Astrocyte (in vitro differentiated cells and primary cell): ENCODE measurements around the gene ANO8. TPM values are rescaled to one million over a fixed set of nuclear protein-coding genes. Genes with fewer than 3 reads are reported as not detected.
"Not testable (repeated sequence)": the region's sequence is repeated elsewhere in the genome, so short reads cannot be mapped to it uniquely, and the experiment has no call there.

ENCODE experiments used
- DNase-seq: peaks from one replicate; pipeline ENCODE4 v3.0.0-alpha.2; 2010; ENCODE audit warnings: low read depth
- FAIRE-seq: peaks from 2 replicates; lab custom pipeline; 2011; peaks lifted over from hg19 to GRCh38; lab: Jason Lieb, UNC
- H2AFZ ChIP-seq: 2 replicates; pipeline ENCODE4 v1.6.0; 2012; ENCODE audit warnings: low read depth, low read length, inconsistent platforms
- H3K27ac ChIP-seq: 2 replicates; pipeline ENCODE4 v1.5.1; 2011; ENCODE audit warnings: low read depth, low read length, inconsistent platforms
- H3K27me3 ChIP-seq: 2 replicates; pipeline ENCODE4 v1.6.0; 2011; ENCODE audit warnings: low read length, inconsistent platforms; ENCODE audit not compliant: insufficient read depth
- H3K36me3 ChIP-seq: 2 replicates; pipeline ENCODE4 v1.5.1; 2011; ENCODE audit warnings: low read length, inconsistent platforms; ENCODE audit not compliant: insufficient read depth
- H3K4me1 ChIP-seq: 2 replicates; pipeline ENCODE4 v1.5.1; 2011; ENCODE audit warnings: low read length, inconsistent platforms; ENCODE audit not compliant: insufficient read depth
- H3K4me2 ChIP-seq: 2 replicates; pipeline ENCODE4 v1.6.0; 2012; ENCODE audit warnings: low read length, inconsistent platforms
- H3K4me3 ChIP-seq: 2 replicates; pipeline ENCODE4 v1.5.1; 2011; ENCODE audit warnings: low read depth, mild to moderate bottlenecking, low read length, inconsistent platforms; ENCODE audit not compliant: insufficient read depth
- H3K79me2 ChIP-seq: 2 replicates; pipeline ENCODE4 v1.6.0; 2012; ENCODE audit warnings: mild to moderate bottlenecking, low read length, inconsistent platforms; ENCODE audit not compliant: insufficient read depth
- H3K9ac ChIP-seq: 2 replicates; pipeline ENCODE4 v1.6.0; 2012; ENCODE audit warnings: mild to moderate bottlenecking, low read length, inconsistent platforms
- H3K9me3 ChIP-seq: 2 replicates; pipeline ENCODE4 v1.5.1; 2012; ENCODE audit warnings: low read depth, mild to moderate bottlenecking, low read length, inconsistent platforms; ENCODE audit not compliant: insufficient read depth
- H4K20me1 ChIP-seq: 2 replicates; pipeline ENCODE4 v1.6.0; 2012; ENCODE audit warnings: low read length, inconsistent platforms; ENCODE audit not compliant: insufficient read depth
- H3K27ac Mint-ChIP-seq: one replicate; pipeline ENCODE4 v1.8.0; 2021; ENCODE audit warnings: mild to moderate bottlenecking, mixed read lengths; ENCODE audit not compliant: unreplicated experiment
- H3K27me3 Mint-ChIP-seq: one replicate; pipeline ENCODE4 v1.8.0; 2021; ENCODE audit warnings: low read depth, mixed read lengths; ENCODE audit not compliant: unreplicated experiment
- H3K36me3 Mint-ChIP-seq: one replicate; pipeline ENCODE4 v1.8.0; 2021; ENCODE audit warnings: low read depth, mixed read lengths; ENCODE audit not compliant: unreplicated experiment
- H3K4me1 Mint-ChIP-seq: one replicate; pipeline ENCODE4 v1.8.0; 2021; ENCODE audit warnings: low read depth, mixed read lengths; ENCODE audit not compliant: unreplicated experiment
- H3K4me3 Mint-ChIP-seq: one replicate; pipeline ENCODE4 v1.8.0; 2021; ENCODE audit warnings: mild to moderate bottlenecking, moderate library complexity, mixed read lengths; ENCODE audit not compliant: unreplicated experiment
- H3K9me3 Mint-ChIP-seq: one replicate; pipeline ENCODE4 v1.8.0; 2021; ENCODE audit warnings: mild to moderate bottlenecking, mixed read lengths; ENCODE audit not compliant: unreplicated experiment
- EZH2 ChIP-seq: IDR thresholded peaks from 2 replicates; pipeline ENCODE4 v1.6.1; 2012; ENCODE audit warnings: mild to moderate bottlenecking, low read length, inconsistent platforms; ENCODE audit not compliant: insufficient read depth
- total RNA-seq: library from RNA; stranded (reverse); gene quantifications from 2 replicates; pipeline ENCODE4 v1.2.1, GENCODE V29; 2021
- TF ChIP-seq, protein P1 (sequence below): IDR thresholded peaks from 2 replicates; pipeline ENCODE4 v1.5.1; 2011; ENCODE audit warnings: low read depth, mild to moderate bottlenecking, inconsistent platforms, low read length, moderate library complexity; ENCODE audit not compliant: insufficient read depth

ANO8 gene
- total RNA-seq, 1 donor from 2014 or later: 8.1 TPM

DNA sequence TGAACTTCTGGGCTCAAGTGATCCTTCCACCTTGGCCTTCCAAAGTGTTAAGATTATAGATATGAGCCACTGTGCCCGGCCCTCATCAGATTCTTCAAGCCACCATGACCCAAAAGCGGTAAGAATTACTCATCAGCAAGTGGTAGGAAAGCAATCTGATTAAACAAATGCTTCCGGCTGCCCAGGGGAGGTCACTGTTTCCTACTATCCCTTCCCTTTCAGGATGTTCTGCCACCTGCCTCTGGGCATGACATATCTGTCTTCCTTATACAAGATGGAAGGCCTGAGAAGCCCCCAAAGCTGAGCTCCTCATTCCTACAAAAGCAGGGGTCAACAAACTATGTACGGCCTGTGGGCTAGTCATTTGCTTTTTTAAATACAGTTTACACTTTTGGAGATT lies 38.4 kb downstream of the ANO8 start:
- H3K27ac Mint-ChIP-seq: peak overlapping the region; percentile 62
- FAIRE-seq (no peak), DNase-seq (peak; percentile 31)
- H3K4me3 ChIP-seq: no peak overlapping the region
- no peaks in the 10 kb centered on the region for H3K27me3 Mint-ChIP-seq
- H3K4me2 ChIP-seq: no peak overlapping the region
- no peaks in the 10 kb centered on the region for H3K36me3 ChIP-seq
- peaks cover 1% of the 10 kb centered on the region for H3K9me3 Mint-ChIP-seq
- no peak overlapping the region for H2AFZ ChIP-seq
- no peak overlapping the region for H3K4me3 Mint-ChIP-seq
- H3K79me2 ChIP-seq: no peaks in the 10 kb centered on the region
- H3K36me3 Mint-ChIP-seq: peaks cover 5% of the 10 kb centered on the region
- no peak overlapping the region for H3K9ac ChIP-seq
- H3K27ac ChIP-seq: no peak overlapping the region
- peaks cover 2% of the 10 kb centered on the region for H3K4me1 Mint-ChIP-seq
- no peaks in the 10 kb centered on the region for H4K20me1 ChIP-seq
- no peaks in the 10 kb centered on the region for H3K9me3 ChIP-seq
- peaks cover 5% of the 10 kb centered on the region for H3K4me1 ChIP-seq
- no peaks in the 10 kb centered on the region for H3K27me3 ChIP-seq
- no peak for TF ChIP-seq EZH2
- TF ChIP-seq, protein P1, sequence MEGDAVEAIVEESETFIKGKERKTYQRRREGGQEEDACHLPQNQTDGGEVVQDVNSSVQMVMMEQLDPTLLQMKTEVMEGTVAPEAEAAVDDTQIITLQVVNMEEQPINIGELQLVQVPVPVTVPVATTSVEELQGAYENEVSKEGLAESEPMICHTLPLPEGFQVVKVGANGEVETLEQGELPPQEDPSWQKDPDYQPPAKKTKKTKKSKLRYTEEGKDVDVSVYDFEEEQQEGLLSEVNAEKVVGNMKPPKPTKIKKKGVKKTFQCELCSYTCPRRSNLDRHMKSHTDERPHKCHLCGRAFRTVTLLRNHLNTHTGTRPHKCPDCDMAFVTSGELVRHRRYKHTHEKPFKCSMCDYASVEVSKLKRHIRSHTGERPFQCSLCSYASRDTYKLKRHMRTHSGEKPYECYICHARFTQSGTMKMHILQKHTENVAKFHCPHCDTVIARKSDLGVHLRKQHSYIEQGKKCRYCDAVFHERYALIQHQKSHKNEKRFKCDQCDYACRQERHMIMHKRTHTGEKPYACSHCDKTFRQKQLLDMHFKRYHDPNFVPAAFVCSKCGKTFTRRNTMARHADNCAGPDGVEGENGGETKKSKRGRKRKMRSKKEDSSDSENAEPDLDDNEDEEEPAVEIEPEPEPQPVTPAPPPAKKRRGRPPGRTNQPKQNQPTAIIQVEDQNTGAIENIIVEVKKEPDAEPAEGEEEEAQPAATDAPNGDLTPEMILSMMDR: no peak

DNA sequence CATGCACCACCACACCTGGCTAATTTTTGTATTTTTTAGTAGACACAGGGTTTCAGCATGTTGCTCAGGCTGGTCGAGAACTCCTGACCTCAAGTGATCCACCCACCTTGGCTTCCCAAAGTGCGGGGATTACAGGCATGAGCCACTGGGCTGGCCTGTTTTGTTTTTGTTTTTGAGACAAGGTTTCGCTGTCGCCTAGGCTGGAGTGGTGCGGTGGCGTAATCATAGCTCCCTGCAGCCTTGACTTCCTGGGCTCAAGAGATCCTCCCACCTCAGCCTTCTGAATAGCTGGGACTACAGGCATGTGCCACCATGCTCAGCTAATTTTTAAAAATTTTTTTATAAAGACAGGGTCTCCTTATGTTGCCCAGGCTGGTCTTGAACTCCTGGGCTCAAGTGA lies 39.1 kb downstream of the ANO8 start:
- not testable (repeated sequence) for DNase-seq, H3K4me3 ChIP-seq, H3K9me3 ChIP-seq, H3K36me3 ChIP-seq, H3K9ac ChIP-seq, H2AFZ ChIP-seq, H4K20me1 ChIP-seq, H3K27ac ChIP-seq, H3K27me3 ChIP-seq, H3K27me3 Mint-ChIP-seq, FAIRE-seq, H3K4me1 ChIP-seq, H3K4me2 ChIP-seq, H3K4me3 Mint-ChIP-seq, H3K79me2 ChIP-seq, H3K27ac Mint-ChIP-seq, H3K9me3 Mint-ChIP-seq, H3K4me1 Mint-ChIP-seq, H3K36me3 Mint-ChIP-seq

DNA sequence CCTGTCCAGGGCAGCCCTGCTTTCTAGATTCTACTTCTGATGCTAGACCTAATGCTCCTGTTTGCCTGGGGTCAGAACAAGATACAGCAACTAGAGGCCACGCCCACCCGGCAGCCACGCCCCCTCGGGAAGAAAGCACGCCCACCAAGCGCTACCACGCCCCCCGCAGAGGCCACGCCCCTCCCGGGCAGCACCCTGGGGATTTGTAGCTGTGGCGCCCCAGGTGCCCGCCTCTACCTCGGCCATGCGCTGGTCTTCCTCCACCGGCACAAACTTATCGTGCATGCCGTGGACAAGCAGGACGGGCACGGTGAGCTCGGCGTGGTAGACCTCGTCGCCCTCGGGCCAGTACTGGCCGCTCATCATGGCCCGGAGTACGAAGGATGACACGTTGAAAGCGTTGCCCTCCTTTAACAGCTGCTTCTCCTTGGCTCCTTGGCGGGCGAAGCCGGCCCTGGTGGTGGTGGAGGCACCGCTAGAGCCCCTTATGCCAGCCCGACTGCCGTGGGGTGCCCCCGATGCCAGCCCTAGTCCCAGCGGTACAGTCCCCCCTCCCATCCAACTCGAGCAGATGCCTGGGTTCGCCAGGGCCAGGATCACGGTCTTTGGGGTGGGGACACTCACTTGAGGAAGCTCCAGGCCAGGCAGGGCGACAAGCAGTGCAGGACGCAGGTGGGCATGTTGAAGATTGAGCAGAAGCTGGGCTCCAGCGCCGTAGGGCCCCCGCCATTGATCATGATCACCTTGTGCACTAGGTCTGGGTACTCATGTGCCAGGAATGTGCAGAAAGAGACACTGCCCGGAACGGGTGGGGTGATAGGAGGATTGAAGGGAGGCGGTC lies 40.4 kb downstream of the ANO8 start:
- H3K9me3 ChIP-seq: no peaks in the 10 kb centered on the region
- no peak overlapping the region for H3K4me3 ChIP-seq
- Mint-ChIP-seq H3K4me3 (no peak overlapping the region), H3K27me3 (no peaks in the 10 kb centered on the region), H3K36me3 (peaks cover 7% of the 10 kb centered on the region), H3K4me1 (peaks cover 2% of the 10 kb centered on the region), H3K27ac (no peak overlapping the region), H3K9me3 (peaks cover 1% of the 10 kb centered on the region)
- H4K20me1 ChIP-seq: no peaks in the 10 kb centered on the region
- no peak for TF ChIP-seq EZH2
- TF ChIP-seq, protein P1: no peak
- FAIRE-seq (no peak), DNase-seq (no peak)
- H3K4me1 ChIP-seq: peaks cover 5% of the 10 kb centered on the region
- no peak overlapping the region for H2AFZ ChIP-seq
- no peak overlapping the region for H3K4me2 ChIP-seq
- no peaks in the 10 kb centered on the region for H3K79me2 ChIP-seq
- no peak overlapping the region for H3K9ac ChIP-seq
- H3K27me3 ChIP-seq: no peaks in the 10 kb centered on the region
- H3K36me3 ChIP-seq: no peaks in the 10 kb centered on the region
- H3K27ac ChIP-seq: no peak overlapping the region
